Thoracic aorta (tissue), 2 donors: ENCODE results near the gene BMP8B. TPM values are rescaled to one million over a fixed set of nuclear protein-coding genes. Genes with fewer than 3 reads are reported as not detected.
"Not testable (repeated sequence)": the region's sequence is repeated elsewhere in the genome, so short reads cannot be mapped to it uniquely, and the experiment has no call there.

ENCODE experiments used
- ATAC-seq: fragments of 150-250 bp; one replicate; pipeline ENCODE4 v1.8.0; 2017; ENCODE audit warnings: low read depth; ENCODE audit not compliant: insufficient number of reproducible peaks, low FRiP score
- DNase-seq: peaks from one replicate; pipeline ENCODE4 v3.0.0-alpha.2; 2020; ENCODE audit warnings: low spot score
- H3K27ac ChIP-seq, 2 donors: fragments of 200-600 bp; sonication (generic); 1 replicate in 1 of 2; 2 replicates in 1 of 2; pipeline ENCODE4 v1.5.1; 2016; ENCODE audit warnings: mild to moderate bottlenecking in 2 of 2, moderate library complexity in 2 of 2
- H3K27me3 ChIP-seq: fragments of 200-600 bp; sonication (generic); replicated peaks from 2 replicates; pipeline ENCODE4 v1.6.0; 2016; ENCODE audit warnings: mild to moderate bottlenecking; ENCODE audit not compliant: insufficient read depth
- H3K36me3 ChIP-seq: fragments of 200-600 bp; sonication (generic); one replicate; pipeline ENCODE4 v1.5.1; 2016
- H3K4me1 ChIP-seq, 2 donors: fragments of 200-600 bp; sonication (generic); 1 replicate in 1 of 2; 2 replicates in 1 of 2; pipeline versions ENCODE4 v1.5.1 to v1.6.0; 2016; ENCODE audit warnings: low read depth in 2 of 2, mild to moderate bottlenecking in 1 of 2; ENCODE audit not compliant: control insufficient read depth in 1 of 2
- H3K4me3 ChIP-seq: fragments of 200-600 bp; sonication (generic); 2 replicates; pipeline ENCODE4 v1.5.1; 2016; ENCODE audit warnings: mild to moderate bottlenecking
- H3K9me3 ChIP-seq: fragments of 200-600 bp; sonication (generic); 2 replicates; pipeline ENCODE4 v1.5.1; 2016
- total RNA-seq, 2 donors: library from RNA; depleted of rRNA; stranded (reverse); fragments of >200 nt; gene quantifications; one replicate each; pipeline versions ENCODE4 v1.1.0 to v1.2.3, GENCODE V29; 2016
- TF ChIP-seq, protein P1 (sequence below): fragments of 200-600 bp; sonication (generic); IDR thresholded peaks from one replicate; pipeline ENCODE4 v1.5.1; 2019; ENCODE audit warnings: antibody characterized with exemption

Gene BMP8B
- total RNA-seq, 2 donors from 2014 or later, result 0.27 to 2.5 TPM

DNA sequence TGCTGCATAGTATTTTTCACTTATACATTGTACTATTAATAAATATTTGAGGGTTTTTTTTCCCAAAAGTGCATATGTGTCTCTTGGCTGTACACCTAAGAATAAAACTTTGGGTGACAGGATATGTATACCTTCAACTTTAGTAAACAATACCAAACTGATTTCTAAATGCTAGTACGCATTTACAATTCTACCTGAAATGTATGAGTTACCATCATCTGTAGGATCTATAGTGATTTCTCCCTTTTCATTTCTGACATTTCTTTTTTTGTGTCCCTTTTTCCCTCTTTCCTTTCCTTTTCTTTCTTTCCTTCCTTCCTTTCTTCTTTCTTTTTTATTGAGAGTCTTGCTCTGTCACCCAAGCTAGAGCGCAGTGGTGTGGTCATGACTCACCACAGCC, 16.7 kb upstream of the BMP8B start:
- DNase-seq (no peak), ATAC-seq (no peak)
- Histone ChIP-seq H3K36me3 (no peaks in the 10 kb centered on the region), H3K4me3 (no peak overlapping the region), H3K27me3 (no peaks in the 10 kb centered on the region), H3K4me1 (no peaks in the 10 kb centered on the region), H3K27ac (no peak overlapping the region), H3K9me3 (no peaks in the 10 kb centered on the region)
- TF ChIP-seq, protein P1, sequence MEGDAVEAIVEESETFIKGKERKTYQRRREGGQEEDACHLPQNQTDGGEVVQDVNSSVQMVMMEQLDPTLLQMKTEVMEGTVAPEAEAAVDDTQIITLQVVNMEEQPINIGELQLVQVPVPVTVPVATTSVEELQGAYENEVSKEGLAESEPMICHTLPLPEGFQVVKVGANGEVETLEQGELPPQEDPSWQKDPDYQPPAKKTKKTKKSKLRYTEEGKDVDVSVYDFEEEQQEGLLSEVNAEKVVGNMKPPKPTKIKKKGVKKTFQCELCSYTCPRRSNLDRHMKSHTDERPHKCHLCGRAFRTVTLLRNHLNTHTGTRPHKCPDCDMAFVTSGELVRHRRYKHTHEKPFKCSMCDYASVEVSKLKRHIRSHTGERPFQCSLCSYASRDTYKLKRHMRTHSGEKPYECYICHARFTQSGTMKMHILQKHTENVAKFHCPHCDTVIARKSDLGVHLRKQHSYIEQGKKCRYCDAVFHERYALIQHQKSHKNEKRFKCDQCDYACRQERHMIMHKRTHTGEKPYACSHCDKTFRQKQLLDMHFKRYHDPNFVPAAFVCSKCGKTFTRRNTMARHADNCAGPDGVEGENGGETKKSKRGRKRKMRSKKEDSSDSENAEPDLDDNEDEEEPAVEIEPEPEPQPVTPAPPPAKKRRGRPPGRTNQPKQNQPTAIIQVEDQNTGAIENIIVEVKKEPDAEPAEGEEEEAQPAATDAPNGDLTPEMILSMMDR, result no peak

DNA sequence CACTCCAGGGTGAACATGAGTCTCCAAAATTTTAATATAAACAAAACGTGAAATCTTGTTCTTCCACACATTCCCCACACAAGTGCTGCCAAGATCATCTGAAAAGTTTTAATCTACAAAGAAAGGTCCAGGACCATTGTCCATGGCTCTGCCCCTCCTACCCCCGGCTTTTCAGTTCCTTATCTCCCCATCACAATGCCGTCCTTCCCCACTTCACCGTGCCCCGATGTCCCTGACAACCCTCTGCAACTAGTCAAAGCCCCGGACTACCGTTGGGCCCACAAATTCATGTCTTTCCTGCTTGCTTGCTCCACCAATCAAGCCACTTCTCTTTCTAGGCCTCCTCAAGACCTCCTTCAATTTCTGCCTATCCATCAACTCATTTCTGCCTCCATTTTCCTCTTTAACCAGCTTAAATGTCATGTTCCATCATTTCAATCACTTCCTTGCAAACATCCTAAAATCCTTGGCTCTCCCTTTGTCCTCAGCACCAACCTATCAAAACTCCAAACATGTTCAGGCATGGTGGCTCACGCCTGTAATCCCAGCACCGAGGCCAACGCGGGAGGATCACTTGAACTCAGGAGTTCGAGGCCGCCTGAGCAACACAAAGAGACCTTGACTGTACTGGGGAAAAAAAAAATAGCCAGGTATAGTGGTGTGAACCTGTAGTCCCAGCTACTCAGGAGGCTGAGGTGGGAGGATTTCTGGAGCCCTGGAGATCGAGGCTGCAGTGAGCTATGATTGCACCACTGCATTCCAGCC, 14.0 kb upstream of the BMP8B start:
- H3K27me3 ChIP-seq, result no peaks in the 10 kb centered on the region
- no peak for ATAC-seq
- H3K9me3 ChIP-seq, result no peaks in the 10 kb centered on the region
- no peak overlapping the region for H3K4me3 ChIP-seq
- no peak overlapping the region for H3K27ac ChIP-seq
- DNase-seq, result no peak
- peaks cover 0 to 4% of the 10 kb centered on the region in 2 donors for H3K4me1 ChIP-seq
- TF ChIP-seq, protein P1, result no peak
- no peaks in the 10 kb centered on the region for H3K36me3 ChIP-seq

DNA sequence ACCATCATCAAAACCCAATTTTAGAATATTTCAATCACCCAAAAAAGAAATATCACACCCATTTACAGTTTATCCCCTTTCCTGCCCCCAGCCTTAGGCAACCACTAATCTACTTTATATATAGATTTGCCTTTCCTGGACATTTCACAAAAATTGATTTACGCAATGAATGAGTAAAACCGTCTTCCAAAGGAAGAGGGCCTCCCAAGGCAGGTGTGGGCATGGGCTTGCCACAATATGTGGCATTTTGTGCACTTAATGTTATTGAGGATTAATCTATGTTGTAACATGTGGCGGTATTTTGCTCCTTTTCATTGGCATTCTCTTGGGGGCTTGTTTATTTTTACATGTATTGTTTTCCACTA, 11.8 kb upstream of the BMP8B start:
- Histone ChIP-seq H3K9me3 (no peaks in the 10 kb centered on the region), H3K4me1 (peaks cover 0 to 4% of the 10 kb centered on the region in 2 donors), H3K27me3 (no peaks in the 10 kb centered on the region), H3K36me3 (no peaks in the 10 kb centered on the region), H3K4me3 (no peak overlapping the region), H3K27ac (no peak overlapping the region)
- DNase-seq, result no peak
- no peak for ATAC-seq
- TF ChIP-seq, protein P1, result no peak

- no peak for DNase-seq
- no peak overlapping the region for H3K27ac ChIP-seq
Measured at GRCh38 chr1:39799770-39800470, 11.3 kb upstream of the BMP8B start.

GRCh38 chr1:39798859-39799769, 10.4 kb upstream of the BMP8B start:
- H3K4me1 ChIP-seq, H3K27ac ChIP-seq, H3K9me3 ChIP-seq, ATAC-seq, H3K27me3 ChIP-seq, H3K36me3 ChIP-seq: not testable (repeated sequence)
- H3K4me3 ChIP-seq, result peak overlapping the region; percentile 16
- DNase-seq, result peak; percentile 28

More at GRCh38 chr1:39799770-39800470, 11.3 kb upstream of the BMP8B start:
- no peak for ATAC-seq
- no peaks in the 10 kb centered on the region for H3K36me3 ChIP-seq
- no peaks in the 10 kb centered on the region for H3K27me3 ChIP-seq
- H3K9me3 ChIP-seq, result no peaks in the 10 kb centered on the region
- TF ChIP-seq, protein P1, result peak; percentile 78
- H3K4me1 ChIP-seq, result peaks cover 0 to 4% of the 10 kb centered on the region in 2 donors
- H3K4me3 ChIP-seq, result peak overlapping the region; percentile 16
